Breast epithelium (tissue), 3 donors: ENCODE measurements around the gene COX7A2.

Source experiments
- CTCF ChIP-seq, 3 donors: fragments of 450-650 bp; IDR thresholded peaks; one replicate each; pipeline ENCODE4 v1.5.1; 2016 to 2017; ENCODE audit warnings: antibody characterized with exemption in 3 of 3, mild to moderate bottlenecking in 3 of 3, moderate library complexity in 3 of 3
- POLR2AphosphoS5 ChIP-seq, 3 donors: sonication (generic); formaldehyde crosslinking; IDR thresholded peaks; one replicate each; pipeline ENCODE4 v1.6.1; 2017; ENCODE audit warnings: antibody characterized with exemption in 3 of 3

GRCh38 chr6:75291331-75291730 is 47.7 kb upstream of the COX7A2 start:
- TF ChIP-seq CTCF (IDR thresholded peaks at IDR 0.05): no peak
- no peak for TF ChIP-seq POLR2AphosphoS5 (IDR thresholded peaks at IDR 0.05)
